Ramos (cell line): ENCODE results near the gene CDC42BPB.

Experiments used
- in situ Hi-C: fragments of 300-500 bp; cut with MboI; formaldehyde crosslinking; loops from one replicate; pipeline ENCODE4 v1.14.3; 2022; ENCODE audit warnings: low sequenced_read_pairs; ENCODE audit not compliant: unreplicated experiment

The CDC42BPB gene

DNA sequence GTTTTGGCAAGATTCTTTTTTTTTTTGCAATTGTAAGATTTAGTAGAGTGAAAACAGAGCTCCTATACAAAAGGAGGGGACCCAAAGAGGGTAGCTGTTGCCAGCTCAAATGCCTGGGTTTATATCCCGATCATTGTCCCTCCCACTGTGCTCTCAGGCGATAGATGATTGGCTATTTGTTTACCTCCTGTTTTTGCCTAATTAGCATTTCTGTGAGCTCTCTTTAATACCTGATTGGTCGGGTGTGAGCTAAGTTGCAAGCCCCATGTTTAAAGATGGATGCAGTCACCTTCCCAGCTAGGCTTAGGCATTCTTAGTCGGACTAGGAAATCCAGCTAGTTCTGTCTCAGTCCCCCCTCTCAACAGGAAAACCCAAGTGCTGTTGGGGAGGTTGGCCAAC is 39.0 kb upstream of the CDC42BPB start:
- in situ Hi-C loops, result no loop called here

DNA sequence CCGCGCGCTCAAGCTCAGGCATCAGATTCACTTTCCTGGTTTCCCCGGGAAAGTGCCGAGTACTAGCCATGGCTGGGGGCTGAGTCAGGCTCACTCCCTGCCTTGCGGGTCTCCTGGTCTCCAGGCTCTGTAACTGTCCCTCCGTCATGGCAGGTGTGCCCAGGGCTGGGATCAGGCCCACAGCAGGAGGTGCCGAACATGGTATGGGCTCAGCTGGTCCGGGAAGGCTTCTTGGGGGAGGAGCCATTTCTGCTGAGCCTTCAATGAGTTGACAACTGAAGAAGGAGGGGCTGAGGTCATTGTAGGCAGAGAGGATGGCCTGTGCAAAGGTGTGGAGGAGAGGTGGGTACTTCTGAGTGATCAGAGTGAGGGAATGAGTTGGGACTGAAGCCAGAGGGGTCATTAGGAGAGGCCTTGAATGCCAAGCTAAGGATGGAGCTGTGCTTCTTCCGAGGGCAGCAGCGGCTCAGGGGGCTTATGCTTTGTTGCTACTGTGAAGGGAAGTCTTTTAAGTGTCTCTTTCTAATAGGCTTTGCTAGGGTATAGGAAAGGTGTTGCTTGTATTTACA is 37.9 kb upstream of the CDC42BPB start:
- in situ Hi-C loops, result no loop called here

DNA sequence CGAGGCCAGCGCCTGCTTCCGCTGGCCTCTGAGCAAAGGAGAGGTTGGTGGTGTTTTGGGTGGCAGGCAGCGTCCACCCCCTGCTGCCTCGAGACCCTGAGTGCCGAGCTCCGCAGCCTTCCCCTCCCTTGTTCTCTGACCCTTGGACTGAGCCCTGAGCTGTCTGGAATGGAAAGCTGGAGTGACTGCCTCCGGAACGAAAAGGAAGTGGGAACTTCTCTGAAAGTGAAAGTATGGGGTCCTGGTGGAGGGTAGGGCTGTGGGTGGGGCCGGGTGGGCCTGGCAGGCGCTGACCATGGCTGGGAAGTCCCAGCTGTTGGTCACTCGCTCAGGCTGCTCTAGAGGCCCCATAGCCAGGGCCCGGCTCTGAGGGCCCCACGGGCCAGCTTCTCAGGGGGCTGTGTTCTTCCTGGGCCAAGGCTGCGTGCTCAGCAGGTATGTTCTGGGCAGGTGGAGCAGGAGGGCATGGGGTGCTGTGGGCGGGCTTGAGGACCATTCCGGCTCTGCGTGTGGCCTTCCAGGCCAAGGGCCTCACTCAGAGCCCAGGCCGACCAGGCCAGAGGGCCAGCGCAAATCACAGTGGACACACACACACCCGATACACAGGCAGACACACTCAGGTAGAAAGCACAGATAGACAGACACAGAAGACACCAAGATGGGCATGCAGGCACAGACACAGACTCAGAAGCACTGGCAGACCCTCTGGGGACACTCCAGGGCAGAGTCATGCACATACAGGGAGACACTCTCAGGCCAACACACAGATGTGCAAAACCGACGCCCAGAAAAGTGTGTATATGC is 37.3 kb upstream of the CDC42BPB start, which contains the start of gene EXOC3L4:
TSS of gene EXOC3L4 (plus strand) at position 320 of the 804 bp plus-strand sequence. CDS start 5,495 bp downstream, outside the sequence.
- in situ Hi-C loops, result no loop called here

GRCh38 chr14:103093856-103094405 is 36.6 kb upstream of the CDC42BPB start:
- in situ Hi-C loops, result no loop called here

DNA sequence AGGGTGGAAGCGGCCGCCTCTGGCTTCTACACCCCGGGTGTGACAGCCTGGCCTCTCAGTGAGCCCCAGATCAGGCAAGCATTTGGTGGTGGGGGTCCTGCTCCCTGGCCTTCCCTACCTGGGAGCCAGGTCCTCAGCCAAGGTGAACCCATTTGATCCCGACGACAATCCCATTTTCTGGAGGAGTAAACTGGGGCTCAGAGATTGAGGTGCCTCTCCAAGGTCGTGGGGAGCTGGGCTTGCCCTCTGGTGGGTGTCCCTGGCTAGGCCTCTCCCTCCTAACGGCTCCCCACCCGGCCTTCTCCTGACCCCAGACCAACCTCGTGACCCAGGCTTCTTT is 34.5 kb upstream of the CDC42BPB start:
- in situ Hi-C loops, result no loop called here

GRCh38 chr14:103091041-103091882 is 33.9 kb upstream of the CDC42BPB start:
- in situ Hi-C loops, result no loop called here

- in situ Hi-C loops, result no loop called here
Observed at GRCh38 chr14:103090481-103091020, 33.2 kb upstream of the CDC42BPB start.

- in situ Hi-C loops, result no loop called here
Observed at GRCh38 chr14:103089386-103090335, 32.3 kb upstream of the CDC42BPB start.

DNA sequence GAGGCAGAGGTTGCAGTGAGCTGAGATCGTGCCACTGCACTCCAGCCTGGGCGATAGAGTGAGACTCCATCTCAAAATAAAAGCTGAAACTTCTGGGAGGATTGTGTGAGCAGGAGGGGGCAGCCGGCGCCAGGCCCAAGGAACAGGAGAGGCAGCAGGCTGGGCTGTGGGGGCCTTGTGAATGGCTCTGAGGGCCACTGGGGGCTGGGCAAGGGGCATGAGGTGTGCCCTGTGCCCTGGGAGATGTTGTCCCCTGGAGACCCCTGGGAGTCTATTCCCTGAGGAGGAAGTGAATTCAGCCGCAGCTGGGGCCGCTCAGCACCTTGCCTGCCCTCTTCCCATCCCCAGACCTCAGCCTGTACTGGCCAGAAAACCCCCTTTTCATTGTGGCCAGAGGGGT is 31.6 kb upstream of the CDC42BPB start:
- in situ Hi-C loops, result no loop called here

GRCh38 chr14:103087343-103087835 is 30.0 kb upstream of the CDC42BPB start:
- in situ Hi-C loops, result no loop called here

DNA sequence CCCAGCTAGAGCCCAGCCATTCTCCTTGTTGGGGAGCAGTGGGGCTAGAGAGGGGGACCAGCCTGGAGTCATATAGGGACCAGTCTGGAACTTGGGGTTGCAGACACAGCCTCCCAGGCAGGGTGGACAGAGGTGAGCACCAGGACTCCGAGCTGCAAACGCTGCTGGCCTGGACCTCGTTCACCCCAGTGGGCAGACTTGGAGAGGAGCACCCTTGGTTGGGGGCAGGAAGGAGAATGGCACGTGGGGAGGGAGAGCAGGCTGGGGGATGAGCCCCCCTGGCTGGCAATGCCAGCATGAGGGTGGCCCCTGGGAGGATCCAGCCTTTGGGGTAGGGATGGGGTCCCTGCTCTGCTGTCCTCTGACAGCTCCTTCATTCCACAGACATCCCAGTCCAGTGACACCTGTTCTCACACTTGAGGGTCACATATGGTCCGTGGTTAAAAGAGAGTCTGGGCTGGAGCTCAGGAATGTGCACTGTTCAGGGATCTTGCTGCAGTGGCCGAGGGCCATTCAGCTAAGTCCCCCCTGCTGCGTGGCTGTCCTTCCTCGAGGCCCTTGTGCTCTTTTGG is 29.5 kb upstream of the CDC42BPB start:
- in situ Hi-C loops, result no loop called here

DNA sequence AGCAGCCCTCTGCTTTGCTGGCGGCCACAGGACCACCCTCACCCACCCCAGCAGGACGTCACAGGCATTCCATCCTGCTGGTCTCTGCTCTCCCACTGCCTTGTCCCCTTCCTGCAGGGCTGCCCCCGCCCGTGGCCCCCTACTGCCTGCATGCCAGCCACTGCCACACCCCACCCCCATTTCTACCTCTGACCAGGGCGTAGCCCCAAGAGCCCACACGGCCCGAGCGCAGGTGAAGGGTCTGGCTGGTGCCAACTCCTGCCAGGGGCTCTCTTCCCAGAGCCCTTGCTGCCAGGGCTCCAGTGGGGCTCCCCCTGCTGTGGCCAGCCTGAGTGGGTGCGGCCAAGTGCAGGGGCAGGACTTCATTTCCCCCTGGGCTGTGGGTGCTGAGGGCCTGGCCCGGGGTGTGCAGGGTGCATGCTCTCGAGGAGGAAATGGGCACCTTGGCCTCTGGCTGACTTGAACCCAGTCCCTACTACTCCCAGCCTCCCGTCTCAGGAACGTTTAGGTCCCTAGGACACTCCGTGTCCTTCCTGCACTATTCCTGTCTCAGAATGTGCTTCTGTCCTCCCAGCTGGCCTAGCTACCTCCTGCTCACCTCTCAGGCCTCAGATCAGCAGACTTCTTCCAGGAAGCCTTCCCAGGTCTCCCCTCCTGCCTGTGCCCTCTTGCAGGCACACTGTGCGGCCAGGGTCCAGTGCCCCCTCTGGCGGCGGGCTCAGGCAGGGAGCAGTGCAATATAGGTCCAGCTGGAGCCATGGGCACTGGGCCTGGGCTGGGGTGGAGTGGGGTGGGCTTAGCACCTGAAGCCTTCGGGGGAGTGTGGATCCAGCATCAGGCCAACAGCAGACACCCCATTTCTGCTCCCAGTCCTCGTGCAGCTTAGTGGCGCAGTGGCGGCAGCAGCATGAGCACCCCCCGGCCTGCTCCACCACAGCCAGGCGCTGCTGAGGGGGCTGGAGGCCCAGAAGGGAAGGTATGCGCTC is 28.1 kb upstream of the CDC42BPB start:
- in situ Hi-C loops, result no loop called here

DNA sequence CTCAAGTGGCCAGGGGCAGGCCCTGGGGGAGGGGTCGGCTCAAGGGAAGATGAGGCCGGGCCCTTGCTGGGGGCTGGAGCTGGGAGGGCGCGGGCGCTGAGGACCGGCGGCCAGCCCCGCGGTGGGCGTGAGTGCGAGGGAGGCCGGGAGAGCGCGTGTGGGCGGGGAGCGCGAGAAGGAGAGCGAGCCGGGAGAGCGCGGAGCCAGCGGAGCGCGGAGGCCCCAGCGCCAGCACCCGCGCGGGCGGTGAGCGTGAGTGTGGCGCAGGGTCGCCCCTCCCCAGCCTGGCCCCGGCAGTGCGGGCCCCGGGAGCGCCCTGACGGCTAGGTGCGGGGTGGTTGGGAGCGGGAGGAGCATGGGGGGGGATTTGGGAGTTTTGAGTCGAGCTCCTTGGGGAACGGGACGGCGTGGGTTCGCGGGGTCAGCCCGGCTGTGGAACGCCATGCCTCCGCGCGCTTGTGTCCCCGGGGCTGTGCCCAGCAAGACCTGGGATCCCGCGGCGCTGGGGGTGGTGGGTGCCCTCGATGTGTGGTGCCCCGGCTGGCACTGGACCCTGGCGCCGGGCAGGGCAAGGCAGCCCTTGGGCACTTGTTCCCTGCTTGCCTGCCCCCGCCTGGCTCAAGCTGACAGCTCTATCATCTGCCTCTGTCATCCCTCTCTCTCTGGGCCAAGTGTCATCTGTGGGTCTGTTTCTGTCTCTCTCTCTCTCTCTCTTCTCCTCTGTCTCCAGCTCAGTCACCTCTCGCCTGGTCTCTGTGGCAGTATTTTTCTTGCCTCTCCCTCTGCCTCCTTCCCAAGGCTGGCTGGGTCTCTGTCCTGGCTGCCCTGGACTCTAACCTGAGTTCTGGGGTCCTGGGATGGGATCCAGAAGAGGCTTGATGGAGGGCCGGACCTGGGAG is 26.9 kb upstream of the CDC42BPB start, which contains the start of gene LBHD2:
TSS of gene LBHD2 (plus strand) at position 190 of the 899 bp plus-strand sequence. CDS start 1,803 bp downstream, outside the sequence.
- in situ Hi-C loops, result no loop called here

- in situ Hi-C loops, result no loop called here
Observed at GRCh38 chr14:103081951-103082350, 24.6 kb upstream of the CDC42BPB start.

DNA sequence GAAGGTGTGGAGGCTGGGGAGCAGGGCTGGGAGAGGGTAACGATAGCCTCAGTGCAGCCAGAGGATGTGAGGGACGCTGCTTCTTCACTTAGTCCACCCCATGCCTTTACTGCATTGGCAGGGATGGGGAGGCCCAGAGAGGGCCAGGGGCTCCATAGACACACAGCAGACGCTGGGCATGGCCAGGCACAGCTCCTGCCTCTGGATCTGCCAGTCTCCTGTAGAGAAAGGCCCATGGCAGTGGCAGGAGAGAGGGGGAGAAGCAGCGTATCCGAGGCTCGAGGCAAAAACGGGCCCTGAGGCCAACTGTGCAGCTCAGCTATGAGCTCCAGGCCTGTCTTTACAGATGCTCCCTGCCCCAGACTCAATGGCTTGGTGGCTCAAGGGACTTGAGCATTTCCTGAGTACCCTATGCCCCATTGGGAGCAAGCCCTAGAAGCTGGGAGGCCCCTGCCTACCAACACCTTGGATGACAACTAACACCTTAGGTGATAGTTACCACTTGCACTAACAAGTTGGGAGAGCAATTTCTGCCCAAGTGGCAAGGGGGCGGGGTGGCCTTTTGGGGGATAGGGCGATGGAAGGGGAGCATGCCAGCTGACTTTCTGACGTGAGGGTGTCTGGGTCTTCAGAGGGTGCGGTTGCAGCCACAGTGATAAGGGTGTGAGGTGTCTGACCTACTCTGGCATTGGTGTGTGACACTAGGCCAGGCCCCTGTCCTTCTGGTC is 21.7 kb upstream of the CDC42BPB start:
- in situ Hi-C loops, result loop anchor here (5.0 kb wide), 1 partner anchor 208 kb away; no protein-coding TSS in a partner anchor

- in situ Hi-C loops, result loop anchor here (5.0 kb wide), 1 partner anchor 209 kb away; no protein-coding TSS in a partner anchor
Observed at GRCh38 chr14:103078420-103078749, 21.0 kb upstream of the CDC42BPB start.
